HepG2 (cell line): ENCODE data around the gene ENPP7. TPM values are rescaled to one million over a fixed set of nuclear protein-coding genes. Genes with fewer than 3 reads are reported as not detected.

Experiments
- ATF7 ChIP-seq, 2 experiments: fragments of 450-650 bp in 1 of 2; sonication (generic) in 1 of 2; formaldehyde crosslinking in 1 of 2; IDR thresholded peaks; 2 replicates each; pipeline versions ENCODE4 v1.4.0 to v1.6.1; 2016 to 2020; ENCODE audit warnings: antibody characterized with exemption in 1 of 2, mild to moderate bottlenecking in 1 of 2, missing genetic modification reagents in 1 of 2
- MED13 ChIP-seq: sonication (generic); formaldehyde crosslinking; IDR thresholded peaks from 2 replicates; pipeline ENCODE4 v1.5.0; 2020; ENCODE audit warnings: missing genetic modification reagents
- NCOA1 ChIP-seq: sonication (generic); formaldehyde crosslinking; IDR thresholded peaks from 2 replicates; pipeline ENCODE4 v1.9.0; 2021; ENCODE audit warnings: missing genetic modification reagents
- REXO4 ChIP-seq: sonication (generic); formaldehyde crosslinking; IDR thresholded peaks from 2 replicates; pipeline ENCODE4 v1.8.0; 2022; ENCODE audit warnings: missing genetic modification reagents, mild to moderate bottlenecking, borderline replicate concordance
- SNAI1 ChIP-seq: sonication (generic); formaldehyde crosslinking; IDR thresholded peaks from 2 replicates; pipeline ENCODE4 v1.5.0; 2020; ENCODE audit warnings: mild to moderate bottlenecking, missing genetic modification reagents, borderline replicate concordance
- SP2 ChIP-seq: sonication (generic); formaldehyde crosslinking; IDR thresholded peaks from 2 replicates; pipeline ENCODE4 v1.5.1; 2020; ENCODE audit warnings: mild to moderate bottlenecking, missing genetic modification reagents
- SRSF4 ChIP-seq: fragments of 200-400 bp; formaldehyde crosslinking; IDR thresholded peaks from one replicate; pipeline ENCODE4 v1.6.1; 2018; ENCODE audit warnings: mild to moderate bottlenecking, low read depth, low read length, moderate library complexity; ENCODE audit not compliant: poor library complexity, severe bottlenecking
- TOPORS ChIP-seq: sonication (generic); formaldehyde crosslinking; IDR thresholded peaks from 2 replicates; pipeline ENCODE4 v1.8.0; 2023; ENCODE audit warnings: mild to moderate bottlenecking, missing genetic modification reagents
- U2AF2 ChIP-seq: fragments of 200-400 bp; formaldehyde crosslinking; IDR thresholded peaks from 2 replicates; pipeline ENCODE4 v1.6.1; 2017; ENCODE audit warnings: low read depth, mild to moderate bottlenecking, low read length
- ZFP36L1 ChIP-seq: sonication (generic); formaldehyde crosslinking; IDR thresholded peaks from 2 replicates; pipeline ENCODE4 v1.8.0; 2022; ENCODE audit warnings: mild to moderate bottlenecking, missing genetic modification reagents, moderate library complexity
- ZNF34 ChIP-seq: sonication (generic); formaldehyde crosslinking; IDR thresholded peaks from 2 replicates; pipeline ENCODE4 v1.4.0; 2020; ENCODE audit warnings: mild to moderate bottlenecking, missing genetic modification reagents, borderline replicate concordance
- ZNF598 ChIP-seq: sonication (generic); formaldehyde crosslinking; IDR thresholded peaks from 2 replicates; pipeline ENCODE4 v1.5.1; 2020; ENCODE audit warnings: mild to moderate bottlenecking, missing genetic modification reagents, borderline replicate concordance
- ZNF709 ChIP-seq: sonication (generic); formaldehyde crosslinking; IDR thresholded peaks from 2 replicates; pipeline ENCODE4 v1.5.0; 2020; ENCODE audit warnings: mild to moderate bottlenecking, missing genetic modification reagents
- polyA plus RNA-seq, 8 experiments: library from polyadenylated mRNA; depleted of rRNA in 3 of 8; stranded (reverse) in 7 of 8; unstranded in 1 of 8; fragments of >200 nt; fragmentation: Illumina TruSeq in 4 of 8; extraction: Trizol in 4 of 8; gene quantifications; 2 replicates each; pipeline versions ENCODE4 v1.2.1 to v1.2.3, GENCODE V29; 2011 to 2016; ENCODE audit warnings: low read depth in 4 of 8, missing spikeins in 1 of 8, mixed read lengths in 1 of 8; ENCODE audit not compliant: insufficient read depth in 1 of 8
- total RNA-seq, 5 experiments: library from RNA; depleted of rRNA; stranded (reverse); fragments of >200 nt; fragmentation: Illumina TruSeq; extraction: Trizol; gene quantifications; 2 replicates each; pipeline ENCODE4 v1.2.3, GENCODE V29; 2016; ENCODE audit warnings: low read depth in 1 of 5
- TF ChIP-seq, protein P1 (sequence below): sonication (generic); formaldehyde crosslinking; IDR thresholded peaks from 2 replicates; pipeline ENCODE4 v1.4.0; 2020; ENCODE audit warnings: mild to moderate bottlenecking, missing genetic modification reagents
- TF ChIP-seq, protein P2 (sequence below): sonication (generic); formaldehyde crosslinking; IDR thresholded peaks from 2 replicates; pipeline ENCODE4 v1.5.1; 2020; ENCODE audit warnings: missing genetic modification reagents, mild to moderate bottlenecking, borderline replicate concordance
- TF ChIP-seq, protein P3 (sequence below): sonication (generic); formaldehyde crosslinking; IDR thresholded peaks from 2 replicates; pipeline ENCODE4 v1.4.0; 2020; ENCODE audit warnings: mild to moderate bottlenecking, missing genetic modification reagents
- TF ChIP-seq, protein P4 (sequence below): sonication (generic); formaldehyde crosslinking; IDR thresholded peaks from 2 replicates; pipeline ENCODE4 v1.9.0; 2022; ENCODE audit warnings: missing genetic modification reagents, mild to moderate bottlenecking, borderline replicate concordance
- TF ChIP-seq, protein P5 (sequence below), 2 experiments: sonication (generic) in 1 of 2; formaldehyde crosslinking in 1 of 2; IDR thresholded peaks; 2 replicates each; pipeline versions ENCODE4 v1.4.0 to v1.6.1; 2018 to 2020; ENCODE audit warnings: missing genetic modification reagents in 2 of 2, borderline replicate concordance in 1 of 2, low read depth in 1 of 2, mild to moderate bottlenecking in 1 of 2, missing biosample characterization in 1 of 2

The ENPP7 gene
- total and polyA plus RNA-seq, 2 of the 13 experiments (the other 11 are each of a cell fraction or from before 2014, with no cell fraction given), result 1.1 to 2.2 TPM

GRCh38 chr17:79742589-79742918, 11.8 kb downstream of the ENPP7 start (continued):
- TF ChIP-seq, protein P1, sequence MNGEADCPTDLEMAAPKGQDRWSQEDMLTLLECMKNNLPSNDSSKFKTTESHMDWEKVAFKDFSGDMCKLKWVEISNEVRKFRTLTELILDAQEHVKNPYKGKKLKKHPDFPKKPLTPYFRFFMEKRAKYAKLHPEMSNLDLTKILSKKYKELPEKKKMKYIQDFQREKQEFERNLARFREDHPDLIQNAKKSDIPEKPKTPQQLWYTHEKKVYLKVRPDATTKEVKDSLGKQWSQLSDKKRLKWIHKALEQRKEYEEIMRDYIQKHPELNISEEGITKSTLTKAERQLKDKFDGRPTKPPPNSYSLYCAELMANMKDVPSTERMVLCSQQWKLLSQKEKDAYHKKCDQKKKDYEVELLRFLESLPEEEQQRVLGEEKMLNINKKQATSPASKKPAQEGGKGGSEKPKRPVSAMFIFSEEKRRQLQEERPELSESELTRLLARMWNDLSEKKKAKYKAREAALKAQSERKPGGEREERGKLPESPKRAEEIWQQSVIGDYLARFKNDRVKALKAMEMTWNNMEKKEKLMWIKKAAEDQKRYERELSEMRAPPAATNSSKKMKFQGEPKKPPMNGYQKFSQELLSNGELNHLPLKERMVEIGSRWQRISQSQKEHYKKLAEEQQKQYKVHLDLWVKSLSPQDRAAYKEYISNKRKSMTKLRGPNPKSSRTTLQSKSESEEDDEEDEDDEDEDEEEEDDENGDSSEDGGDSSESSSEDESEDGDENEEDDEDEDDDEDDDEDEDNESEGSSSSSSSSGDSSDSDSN (CRISPR knock-in tag), result no peak
- TF ChIP-seq, protein P2, sequence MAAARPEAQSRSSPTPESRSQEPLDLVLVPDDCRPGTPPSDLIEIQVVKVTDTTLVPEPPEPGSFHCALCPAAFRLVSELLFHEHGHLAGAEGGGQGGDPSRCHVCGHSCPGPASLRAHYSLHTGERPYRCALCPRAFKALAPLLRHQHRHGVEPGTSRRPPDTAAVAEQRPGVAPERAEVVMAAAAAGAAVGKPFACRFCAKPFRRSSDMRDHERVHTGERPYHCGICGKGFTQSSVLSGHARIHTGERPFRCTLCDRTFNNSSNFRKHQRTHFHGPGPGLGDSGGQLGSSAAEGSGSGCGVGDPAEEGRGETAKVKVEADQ (CRISPR knock-in tag), result 0 out of 2 replicates have a peak, but pooled peaks have one; percentile 6
- TF ChIP-seq ZFP36L1 (CRISPR knock-in tag), result 0 out of 2 replicates have a peak, but pooled peaks have one; percentile 44
- TF ChIP-seq SRSF4, result no peak
- 0 out of 2 replicates have a peak, but pooled peaks have one; percentile 3 for TF ChIP-seq SP2 (CRISPR knock-in tag)
- TF ChIP-seq ATF7 (IDR thresholded peaks at IDR 0.05), result no peak
- 0 out of 2 replicates have a peak, but pooled peaks have one; percentile 15 for TF ChIP-seq ATF7 (CRISPR knock-in tag; IDR thresholded peaks at IDR 0.05)
- 0 out of 2 replicates have a peak, but pooled peaks have one; percentile 19 for TF ChIP-seq REXO4 (CRISPR knock-in tag)
- TF ChIP-seq U2AF2, result no peak
- TF ChIP-seq SNAI1, result 0 out of 2 replicates have a peak, but pooled peaks have one; percentile 13
- TF ChIP-seq, protein P3, sequence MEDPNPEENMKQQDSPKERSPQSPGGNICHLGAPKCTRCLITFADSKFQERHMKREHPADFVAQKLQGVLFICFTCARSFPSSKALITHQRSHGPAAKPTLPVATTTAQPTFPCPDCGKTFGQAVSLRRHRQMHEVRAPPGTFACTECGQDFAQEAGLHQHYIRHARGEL (CRISPR knock-in tag), result no peak
- TF ChIP-seq ZNF709 (CRISPR knock-in tag), result 0 out of 2 replicates have a peak, but pooled peaks have one; percentile 1
- TF ChIP-seq NCOA1 (CRISPR knock-in tag), result 0 out of 2 replicates have a peak, but pooled peaks have one; percentile 18
- 0 out of 2 replicates have a peak, but pooled peaks have one; percentile 51 for TF ChIP-seq ZNF34
- TF ChIP-seq TOPORS (CRISPR knock-in tag), result peak; percentile 90
- TF ChIP-seq, protein P4, sequence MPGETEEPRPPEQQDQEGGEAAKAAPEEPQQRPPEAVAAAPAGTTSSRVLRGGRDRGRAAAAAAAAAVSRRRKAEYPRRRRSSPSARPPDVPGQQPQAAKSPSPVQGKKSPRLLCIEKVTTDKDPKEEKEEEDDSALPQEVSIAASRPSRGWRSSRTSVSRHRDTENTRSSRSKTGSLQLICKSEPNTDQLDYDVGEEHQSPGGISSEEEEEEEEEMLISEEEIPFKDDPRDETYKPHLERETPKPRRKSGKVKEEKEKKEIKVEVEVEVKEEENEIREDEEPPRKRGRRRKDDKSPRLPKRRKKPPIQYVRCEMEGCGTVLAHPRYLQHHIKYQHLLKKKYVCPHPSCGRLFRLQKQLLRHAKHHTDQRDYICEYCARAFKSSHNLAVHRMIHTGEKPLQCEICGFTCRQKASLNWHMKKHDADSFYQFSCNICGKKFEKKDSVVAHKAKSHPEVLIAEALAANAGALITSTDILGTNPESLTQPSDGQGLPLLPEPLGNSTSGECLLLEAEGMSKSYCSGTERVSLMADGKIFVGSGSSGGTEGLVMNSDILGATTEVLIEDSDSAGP, result peak; percentile 59; the same call in 1 of the 2 replicates
- 0 out of 2 replicates have a peak, but pooled peaks have one; percentile 16 for TF ChIP-seq ZNF598 (CRISPR knock-in tag)
- TF ChIP-seq, protein P5, sequence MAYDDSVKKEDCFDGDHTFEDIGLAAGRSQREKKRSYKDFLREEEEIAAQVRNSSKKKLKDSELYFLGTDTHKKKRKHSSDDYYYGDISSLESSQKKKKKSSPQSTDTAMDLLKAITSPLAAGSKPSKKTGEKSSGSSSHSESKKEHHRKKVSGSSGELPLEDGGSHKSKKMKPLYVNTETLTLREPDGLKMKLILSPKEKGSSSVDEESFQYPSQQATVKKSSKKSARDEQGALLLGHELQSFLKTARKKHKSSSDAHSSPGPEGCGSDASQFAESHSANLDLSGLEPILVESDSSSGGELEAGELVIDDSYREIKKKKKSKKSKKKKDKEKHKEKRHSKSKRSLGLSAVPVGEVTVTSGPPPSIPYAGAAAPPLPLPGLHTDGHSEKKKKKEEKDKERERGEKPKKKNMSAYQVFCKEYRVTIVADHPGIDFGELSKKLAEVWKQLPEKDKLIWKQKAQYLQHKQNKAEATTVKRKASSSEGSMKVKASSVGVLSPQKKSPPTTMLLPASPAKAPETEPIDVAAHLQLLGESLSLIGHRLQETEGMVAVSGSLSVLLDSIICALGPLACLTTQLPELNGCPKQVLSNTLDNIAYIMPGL (CRISPR knock-in tag; IDR thresholded peaks at IDR 0.05; ENCODE audit: borderline replicate concordance in 1 of 2, low read depth in 1 of 2), result peak in 1 of 2 experiments; percentile 16; a peak in 1 of 4 replicates
- no peak for TF ChIP-seq MED13 (CRISPR knock-in tag)
